ENCODE data around the gene TNFAIP8.

Gene TNFAIP8

GRCh38 chr5:119412279-119413227, 56.7 kb downstream of the TNFAIP8 start:
- no peak for TF ChIP-seq GATA2 (IDR thresholded peaks at IDR 0.05; ENCODE audit: low read depth, low read length)
- no peak for TF ChIP-seq GATA3 (IDR thresholded peaks at IDR 0.05; ENCODE audit: low read depth, low read length)

- TF ChIP-seq GATA2 (IDR thresholded peaks at IDR 0.05; ENCODE audit: low read depth, low read length) (no peak), GATA3 (IDR thresholded peaks at IDR 0.05; ENCODE audit: low read depth, low read length) (no peak)
Observed at GRCh38 chr5:119417891-119418605, 62.2 kb downstream of the TNFAIP8 start.

DNA sequence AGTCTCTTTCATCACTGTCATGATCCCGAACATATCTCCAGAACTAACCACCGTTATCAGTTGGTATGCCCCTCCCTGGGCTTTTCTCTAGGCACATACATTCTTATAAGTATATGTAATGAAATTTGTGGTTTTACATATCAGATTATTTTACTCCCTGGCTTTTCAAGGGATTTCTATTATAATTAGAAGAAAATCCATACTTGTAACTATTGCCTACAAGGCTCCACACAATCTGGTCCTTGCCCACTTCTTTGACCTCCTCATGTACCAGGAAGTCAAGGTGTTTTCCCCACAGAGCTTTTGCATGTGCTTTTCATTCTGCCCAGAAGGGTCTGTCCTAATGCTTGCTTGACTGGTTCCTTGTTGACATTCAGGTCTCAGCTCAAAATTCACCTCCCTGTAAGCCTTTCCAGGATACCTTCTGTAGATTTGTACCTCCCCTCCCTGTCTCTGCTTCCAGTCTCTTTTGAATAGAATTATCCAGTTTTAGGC, 62.8 kb downstream of the TNFAIP8 start:
- TF ChIP-seq GATA2 (IDR thresholded peaks at IDR 0.05; ENCODE audit: low read depth, low read length): no peak
- TF ChIP-seq GATA3 (IDR thresholded peaks at IDR 0.05; ENCODE audit: low read depth, low read length): no peak

DNA sequence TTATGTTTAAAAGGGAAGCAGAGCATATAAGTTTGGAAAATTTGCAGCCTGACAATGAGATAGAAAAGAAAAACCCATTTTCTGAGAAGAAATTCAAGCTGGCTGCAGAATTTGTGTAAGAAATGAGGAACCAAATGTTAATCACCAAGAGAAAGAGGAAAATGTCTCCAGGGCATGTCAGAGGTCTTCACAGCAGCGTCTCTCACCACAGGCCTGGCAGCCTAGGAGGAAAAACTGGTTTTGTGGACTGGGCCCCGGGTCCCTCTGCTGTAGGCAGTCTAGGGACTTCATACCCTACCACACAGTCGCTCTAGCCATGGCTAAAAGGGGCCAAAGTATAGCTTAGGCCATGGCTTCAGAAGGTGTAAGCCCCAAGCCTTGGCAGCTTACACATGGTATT, 64.3 kb downstream of the TNFAIP8 start:
- no peak for TF ChIP-seq GATA3 (IDR thresholded peaks at IDR 0.05; ENCODE audit: low read depth, low read length)
- no peak for TF ChIP-seq GATA2 (IDR thresholded peaks at IDR 0.05; ENCODE audit: low read depth, low read length)

DNA sequence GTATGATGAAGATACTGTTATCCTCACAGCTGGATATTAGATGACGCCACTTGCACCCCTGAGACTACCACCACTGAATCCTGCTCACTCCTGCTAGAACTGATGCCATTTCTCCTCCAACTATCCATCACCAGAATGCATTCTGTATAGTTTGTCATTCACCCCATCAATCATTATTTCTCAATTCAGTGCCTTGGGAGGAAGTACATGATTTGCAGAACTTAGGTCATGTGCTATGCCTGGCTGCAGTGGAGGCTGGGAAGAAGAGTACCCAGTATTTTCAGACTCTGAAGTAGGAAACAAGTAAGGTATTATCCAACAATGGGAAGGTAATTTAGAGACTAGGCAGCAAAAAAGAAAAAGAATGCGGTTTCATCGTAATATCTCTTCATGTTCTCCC, 70.2 kb downstream of the TNFAIP8 start:
- no peak for TF ChIP-seq GATA2 (IDR thresholded peaks at IDR 0.05; ENCODE audit: low read depth, low read length)

DNA sequence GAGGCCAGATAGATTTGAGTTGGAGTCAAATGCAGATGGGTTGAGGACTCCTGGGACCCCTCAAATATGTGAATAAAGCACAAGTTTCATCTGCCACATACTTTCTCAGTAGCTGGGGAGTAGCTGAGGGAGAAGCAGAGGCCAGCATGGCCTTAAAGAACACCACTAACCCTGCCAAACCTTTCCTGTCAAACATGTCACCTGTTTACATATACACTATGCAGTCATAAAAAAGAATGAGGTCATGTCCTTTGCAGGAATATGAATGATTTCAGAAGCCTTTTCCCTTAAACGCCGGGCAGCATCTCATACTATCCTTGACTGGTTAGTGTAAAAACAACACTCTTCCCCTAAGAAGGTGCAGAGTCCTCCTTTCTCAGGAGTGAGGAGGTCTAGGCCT, 71.2 kb downstream of the TNFAIP8 start:
- TF ChIP-seq GATA3 (IDR thresholded peaks at IDR 0.05; ENCODE audit: low read depth, low read length): no peak
- no peak for TF ChIP-seq GATA2 (IDR thresholded peaks at IDR 0.05; ENCODE audit: low read depth, low read length)

DNA sequence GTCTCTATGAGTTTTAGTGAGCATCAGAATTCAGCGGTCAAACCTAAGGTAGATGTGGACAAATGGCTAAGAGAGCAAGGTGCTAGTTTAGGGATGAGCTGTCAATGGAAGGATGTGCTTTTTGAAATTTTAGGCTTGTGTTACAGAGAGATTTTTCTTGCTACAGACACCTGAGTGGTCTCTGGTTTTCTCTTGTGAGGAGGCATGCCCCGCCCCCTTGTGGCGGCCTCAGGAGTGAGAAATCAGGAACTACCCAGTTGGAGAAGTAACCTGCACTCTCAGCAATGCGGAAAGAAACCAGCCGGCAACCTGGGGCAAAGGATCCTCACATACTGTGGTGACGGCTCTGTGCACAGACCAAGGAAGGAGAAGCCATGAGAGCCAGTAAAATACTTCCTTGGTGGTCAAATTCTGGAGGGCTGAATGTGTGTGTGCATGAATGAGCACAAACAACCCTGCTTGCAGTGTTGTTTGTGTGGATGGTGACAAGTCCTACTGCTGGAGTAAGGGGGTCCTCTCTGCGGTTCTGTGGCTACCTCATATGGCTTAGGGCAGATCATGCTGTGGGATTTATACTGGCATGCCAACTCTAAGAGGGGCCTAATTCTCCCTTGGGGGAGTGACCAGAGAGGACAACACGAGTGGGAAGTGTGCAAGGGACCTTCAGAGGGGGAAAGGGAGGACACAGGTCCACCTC, 79.8 kb downstream of the TNFAIP8 start:
- no peak for TF ChIP-seq GATA2 (IDR thresholded peaks at IDR 0.05; ENCODE audit: low read depth, low read length)
- no peak for TF ChIP-seq GATA3 (IDR thresholded peaks at IDR 0.05; ENCODE audit: low read depth, low read length)

DNA sequence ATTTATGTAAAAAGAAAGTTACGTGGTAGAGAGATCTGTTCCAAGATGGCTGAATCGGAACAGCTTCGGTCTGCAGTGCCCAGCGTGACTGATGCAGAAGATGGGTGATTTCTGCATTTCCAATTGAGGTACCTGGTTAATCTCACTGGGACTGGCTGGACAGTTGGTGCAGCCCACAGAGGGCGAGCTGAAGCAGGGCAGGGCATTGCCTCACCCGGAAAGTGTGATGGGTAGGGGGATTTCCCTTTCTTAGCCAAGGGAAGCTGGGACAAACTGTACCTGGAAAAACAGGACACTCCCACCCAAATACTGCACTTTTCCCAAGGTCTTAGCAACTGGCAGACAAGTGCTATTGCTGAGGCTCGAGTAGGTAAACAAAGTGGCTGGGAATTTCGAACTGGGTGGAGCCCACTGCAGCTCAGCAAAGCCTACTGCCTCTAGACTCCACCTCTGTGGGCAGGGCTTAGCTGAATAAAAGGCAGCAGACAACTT, 83.4 kb downstream of the TNFAIP8 start:
- TF ChIP-seq GATA2 (IDR thresholded peaks at IDR 0.05; ENCODE audit: low read depth, low read length) (no peak), GATA3 (IDR thresholded peaks at IDR 0.05; ENCODE audit: low read depth, low read length) (no peak)

DNA sequence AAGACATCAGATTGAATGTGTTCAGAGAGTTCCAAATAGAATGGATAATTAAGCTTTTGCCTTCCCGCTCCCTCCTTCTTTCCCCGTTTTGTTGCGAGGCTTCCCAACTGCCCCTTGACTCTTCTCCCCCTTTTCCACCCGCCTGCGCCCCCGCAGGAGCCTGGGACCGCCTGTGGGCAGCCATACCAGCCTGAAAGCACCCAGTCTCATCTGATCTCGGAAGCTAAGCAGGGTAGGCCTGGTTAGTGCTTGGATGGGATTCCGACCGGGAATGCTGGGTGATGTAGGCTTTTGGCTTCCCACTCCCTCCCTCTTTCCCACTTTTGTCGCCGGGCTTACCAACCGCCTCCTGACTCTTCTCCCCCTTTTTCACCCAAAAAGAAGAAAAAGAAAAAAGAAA, 89.7 kb downstream of the TNFAIP8 start:
- TF ChIP-seq GATA2 (IDR thresholded peaks at IDR 0.05; ENCODE audit: low read depth, low read length): no peak
- TF ChIP-seq GATA3 (IDR thresholded peaks at IDR 0.05; ENCODE audit: low read depth, low read length): no peak
